Muscle layer of colon (tissue), 2 donors: ENCODE data around the gene OPA1.
A peak's percentile ranks its signal among the peaks of the same experiment; 100 is the strongest.
"Not testable (repeated sequence)": the region's sequence is repeated elsewhere in the genome, so short reads cannot be mapped to it uniquely, and the experiment has no call there.

Experiments used
- H3K27ac ChIP-seq: one replicate; pipeline ENCODE4 v1.7.0; 2013; ENCODE audit warnings: low read depth, mild to moderate bottlenecking, low read length, moderate library complexity
- H3K27me3 ChIP-seq, 2 donors: one replicate each; pipeline ENCODE4 v1.7.0; 2013; ENCODE audit warnings: low read length in 2 of 2, mild to moderate bottlenecking in 2 of 2; ENCODE audit not compliant: insufficient read depth in 2 of 2, control insufficient read depth in 1 of 2
- H3K36me3 ChIP-seq: one replicate; pipeline ENCODE4 v1.7.0; 2013; ENCODE audit warnings: mild to moderate bottlenecking, low read length; ENCODE audit not compliant: insufficient read depth
- H3K4me1 ChIP-seq: one replicate; pipeline ENCODE4 v1.7.0; 2013; ENCODE audit warnings: mild to moderate bottlenecking, low read length; ENCODE audit not compliant: insufficient read depth
- H3K4me3 ChIP-seq, 2 donors: one replicate each; pipeline ENCODE4 v1.7.0; 2013; ENCODE audit warnings: low read length in 2 of 2, low read depth in 1 of 2, mild to moderate bottlenecking in 1 of 2, moderate library complexity in 1 of 2
- H3K9ac ChIP-seq: one replicate; pipeline ENCODE4 v1.7.0; 2013; ENCODE audit warnings: low read length
- H3K9me3 ChIP-seq: one replicate; pipeline ENCODE4 v1.7.0; 2013; ENCODE audit warnings: mild to moderate bottlenecking, low read length
- donor health status: abdominal sarcoma.
- donor health status: Adenocarcinoma of cecum.

The OPA1 gene

DNA sequence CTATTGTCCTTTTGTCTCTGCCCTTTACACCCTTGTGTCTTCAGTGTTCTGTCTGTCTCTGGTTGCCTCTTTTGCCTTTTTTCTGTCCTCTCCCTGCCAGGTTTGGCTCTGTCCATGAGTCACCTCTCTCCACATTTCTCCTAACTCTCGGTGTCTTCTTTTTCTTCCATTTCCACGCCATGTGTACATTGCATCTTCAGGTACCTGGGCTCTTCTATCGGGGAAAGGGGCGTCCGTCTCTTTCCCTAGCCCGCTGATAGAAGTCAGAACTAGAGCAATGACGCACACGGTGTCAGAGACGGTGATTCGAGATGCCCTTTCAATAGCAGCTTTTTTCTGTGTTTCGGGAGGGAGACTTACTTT, 641 bp downstream of the OPA1 start:
- peaks cover 3% of the 10 kb centered on the region for H3K36me3 ChIP-seq
- no peaks in the 10 kb centered on the region for H3K9me3 ChIP-seq
- H3K9ac ChIP-seq = peak overlapping the region; percentile 99
- H3K4me3 ChIP-seq = peak overlapping the region; percentile 82 to 92
- peaks cover 17% of the 10 kb centered on the region for H3K4me1 ChIP-seq
- peak overlapping the region; percentile 62 for H3K27ac ChIP-seq
- H3K27me3 ChIP-seq = no peaks in the 10 kb centered on the region

- Histone ChIP-seq H3K27ac (no peak overlapping the region), H3K4me3 (no peak overlapping the region), H3K4me1 (peaks cover 17% of the 10 kb centered on the region), H3K9ac (no peak overlapping the region), H3K9me3 (no peaks in the 10 kb centered on the region), H3K27me3 (no peaks in the 10 kb centered on the region), H3K36me3 (peaks cover 3% of the 10 kb centered on the region)
Measured at GRCh38 chr3:193594946-193595689, 2.1 kb downstream of the OPA1 start.

DNA sequence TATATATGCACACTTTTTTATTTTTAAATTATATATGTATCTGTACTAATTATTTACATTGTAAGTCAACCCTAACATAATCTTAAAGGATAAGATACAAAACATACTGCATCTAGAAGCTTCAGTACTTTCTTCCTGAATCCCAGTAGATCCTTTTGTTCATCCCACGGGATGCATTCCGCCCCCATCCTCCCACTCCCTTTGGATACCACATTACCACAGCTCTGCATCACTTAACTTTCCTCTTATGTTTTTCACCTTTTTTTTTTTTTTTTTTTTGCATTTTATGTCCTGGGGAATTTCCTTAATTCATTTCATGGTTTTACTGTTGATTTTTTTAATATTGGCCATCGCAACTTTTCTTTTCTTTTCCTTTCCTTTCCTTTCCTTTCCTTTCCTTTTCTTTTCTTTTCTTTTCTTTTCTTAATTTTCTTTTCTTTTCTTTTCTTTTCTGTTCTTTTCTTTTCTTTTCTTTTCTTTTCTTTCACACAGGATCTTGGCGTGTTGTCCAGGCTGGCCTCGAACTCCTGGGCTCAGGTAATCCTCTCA, 3.0 kb downstream of the OPA1 start:
- peaks cover 3% of the 10 kb centered on the region for H3K36me3 ChIP-seq
- peaks cover 17% of the 10 kb centered on the region for H3K4me1 ChIP-seq
- no peak overlapping the region for H3K4me3 ChIP-seq
- no peaks in the 10 kb centered on the region for H3K27me3 ChIP-seq
- no peak overlapping the region for H3K27ac ChIP-seq
- no peaks in the 10 kb centered on the region for H3K9me3 ChIP-seq
- H3K9ac ChIP-seq = no peak overlapping the region

DNA sequence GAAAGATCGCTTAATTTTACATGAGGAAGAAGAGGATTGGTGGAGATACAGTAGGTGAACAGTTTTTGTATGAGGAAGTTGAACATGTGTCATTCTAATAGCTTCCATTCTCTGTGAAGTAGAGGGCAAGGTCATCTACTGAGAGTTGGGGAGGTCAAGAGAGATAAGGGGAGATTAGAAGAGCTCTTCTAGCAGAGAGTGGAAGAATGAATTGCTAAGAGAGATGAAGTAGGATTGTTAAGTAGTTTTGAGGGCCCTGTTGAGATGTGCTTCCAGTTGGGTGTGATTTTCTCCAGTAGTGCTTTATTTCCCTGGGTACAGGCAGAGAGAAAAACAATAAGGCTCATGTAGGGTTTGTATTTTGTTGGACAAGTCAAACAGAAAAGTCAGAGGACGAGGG, 5.2 kb downstream of the OPA1 start:
- H3K9ac ChIP-seq = no peak overlapping the region
- no peaks in the 10 kb centered on the region for H3K27me3 ChIP-seq
- no peak overlapping the region for H3K27ac ChIP-seq
- H3K4me1 ChIP-seq = peaks cover 12% of the 10 kb centered on the region
- H3K9me3 ChIP-seq = no peaks in the 10 kb centered on the region
- H3K36me3 ChIP-seq = peaks cover 5% of the 10 kb centered on the region
- no peak overlapping the region for H3K4me3 ChIP-seq

DNA sequence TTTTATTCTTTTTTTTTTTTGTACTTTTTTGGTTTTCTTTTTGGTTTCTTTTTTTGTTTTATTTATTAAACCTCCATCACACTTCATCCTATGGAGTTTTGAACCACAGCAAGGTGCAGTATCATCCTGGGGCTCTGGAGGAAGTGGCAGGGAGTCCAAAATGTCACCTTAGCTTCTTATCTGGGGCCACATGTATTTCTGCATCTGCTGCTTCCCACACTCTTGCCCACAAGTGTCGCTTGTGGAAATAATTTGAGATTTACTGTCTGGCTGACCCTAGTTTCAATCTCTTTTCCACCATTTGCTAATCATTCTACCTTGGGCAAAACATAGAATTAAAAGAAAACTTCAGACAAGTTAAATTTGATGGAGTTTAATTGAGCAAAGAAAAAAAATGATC, 6.4 kb downstream of the OPA1 start:
- H3K9me3 ChIP-seq = no peaks in the 10 kb centered on the region

DNA sequence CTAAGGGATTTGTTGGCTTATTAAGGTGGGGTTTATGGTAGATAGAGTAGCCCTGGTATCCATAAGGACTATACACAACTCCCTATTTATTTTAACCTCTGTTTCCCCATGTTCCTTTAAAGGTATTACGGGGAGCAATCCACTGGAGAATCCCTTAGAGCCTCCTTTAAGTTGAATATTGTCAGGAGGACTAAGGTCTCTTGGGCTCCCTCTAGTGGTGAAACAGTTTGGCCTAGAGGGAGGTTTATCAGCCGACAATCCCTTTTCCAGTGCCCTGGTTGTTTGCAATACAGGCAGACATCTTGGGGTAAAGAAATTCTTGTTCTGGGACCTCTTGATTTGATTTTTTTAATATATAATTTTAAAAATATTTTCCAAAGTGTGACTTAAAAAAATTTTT, 12.9 kb downstream of the OPA1 start:
- H3K4me1 ChIP-seq = no peaks in the 10 kb centered on the region
- no peak overlapping the region for H3K9ac ChIP-seq
- H3K9me3 ChIP-seq = no peaks in the 10 kb centered on the region
- no peak overlapping the region for H3K4me3 ChIP-seq
- H3K36me3 ChIP-seq = peaks cover 8% of the 10 kb centered on the region
- no peaks in the 10 kb centered on the region for H3K27me3 ChIP-seq
- H3K27ac ChIP-seq = no peak overlapping the region

More for the DNA sequence above, 6.4 kb downstream of the OPA1 start:
- Histone ChIP-seq H3K4me1 (peaks cover 7% of the 10 kb centered on the region), H3K9ac (no peak overlapping the region), H3K27ac (no peak overlapping the region), H3K27me3 (no peaks in the 10 kb centered on the region), H3K4me3 (no peak overlapping the region), H3K36me3 (peaks cover 12% of the 10 kb centered on the region)

GRCh38 chr3:193606892-193607291, 13.9 kb downstream of the OPA1 start:
- not testable (repeated sequence) for H3K9me3 ChIP-seq, H3K27me3 ChIP-seq, H3K27ac ChIP-seq, H3K4me1 ChIP-seq, H3K4me3 ChIP-seq, H3K9ac ChIP-seq, H3K36me3 ChIP-seq

GRCh38 chr3:193610516-193610915, 17.5 kb downstream of the OPA1 start:
- H3K9ac ChIP-seq, H3K9me3 ChIP-seq, H3K4me3 ChIP-seq, H3K27me3 ChIP-seq, H3K4me1 ChIP-seq, H3K27ac ChIP-seq: not testable (repeated sequence)
- H3K36me3 ChIP-seq = peaks cover 11% of the 10 kb centered on the region

DNA sequence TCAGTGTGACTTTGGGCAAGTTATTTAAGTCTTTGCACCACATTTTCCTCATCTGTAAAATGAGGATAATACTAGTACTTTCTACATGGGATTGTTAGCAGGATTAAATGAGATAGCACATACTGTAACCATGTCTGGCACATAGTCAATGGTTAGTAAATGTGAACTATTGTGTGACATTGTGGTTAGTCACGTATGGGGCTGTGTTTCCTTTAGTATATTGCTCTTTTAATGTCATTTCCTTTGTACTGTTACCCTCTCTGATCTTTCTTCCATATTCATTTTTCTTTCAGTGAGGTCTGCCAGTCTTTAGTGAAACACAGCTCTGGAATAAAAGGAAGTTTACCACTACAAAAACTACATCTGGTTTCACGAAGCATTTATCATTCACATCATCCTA, 21.4 kb downstream of the OPA1 start:
- Histone ChIP-seq H3K9ac (no peak overlapping the region), H3K4me3 (no peak overlapping the region), H3K9me3 (no peaks in the 10 kb centered on the region), H3K27ac (no peak overlapping the region), H3K36me3 (peaks cover 20% of the 10 kb centered on the region), H3K4me1 (no peaks in the 10 kb centered on the region), H3K27me3 (no peaks in the 10 kb centered on the region)

- Histone ChIP-seq H3K4me1 (no peaks in the 10 kb centered on the region), H3K9me3 (no peaks in the 10 kb centered on the region), H3K27me3 (no peaks in the 10 kb centered on the region), H3K36me3 (peaks cover 23% of the 10 kb centered on the region), H3K27ac (no peak overlapping the region), H3K9ac (no peak overlapping the region), H3K4me3 (no peak overlapping the region)
Measured at GRCh38 chr3:193617628-193618027, 24.6 kb downstream of the OPA1 start.

DNA sequence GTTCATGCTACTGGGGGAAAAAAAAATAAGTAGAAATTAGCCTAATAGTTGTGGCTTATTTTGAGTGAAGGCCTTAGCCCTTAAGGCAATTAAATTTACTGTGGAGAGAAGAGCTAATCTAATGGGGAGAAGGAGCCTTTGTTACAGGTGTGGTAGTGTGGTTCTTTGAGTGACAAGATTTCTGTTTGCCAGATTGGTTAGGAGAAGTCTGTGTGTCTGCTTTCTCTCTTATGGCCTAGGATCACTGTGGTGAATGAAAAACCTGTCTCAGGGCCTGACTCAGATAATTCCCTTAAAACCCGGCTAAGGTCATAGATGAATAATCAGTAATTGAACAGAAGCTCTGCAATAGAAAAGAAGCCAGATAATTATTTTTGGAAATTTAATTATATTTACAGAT, 27.0 kb downstream of the OPA1 start:
- no peaks in the 10 kb centered on the region for H3K27me3 ChIP-seq
- no peak overlapping the region for H3K27ac ChIP-seq

DNA sequence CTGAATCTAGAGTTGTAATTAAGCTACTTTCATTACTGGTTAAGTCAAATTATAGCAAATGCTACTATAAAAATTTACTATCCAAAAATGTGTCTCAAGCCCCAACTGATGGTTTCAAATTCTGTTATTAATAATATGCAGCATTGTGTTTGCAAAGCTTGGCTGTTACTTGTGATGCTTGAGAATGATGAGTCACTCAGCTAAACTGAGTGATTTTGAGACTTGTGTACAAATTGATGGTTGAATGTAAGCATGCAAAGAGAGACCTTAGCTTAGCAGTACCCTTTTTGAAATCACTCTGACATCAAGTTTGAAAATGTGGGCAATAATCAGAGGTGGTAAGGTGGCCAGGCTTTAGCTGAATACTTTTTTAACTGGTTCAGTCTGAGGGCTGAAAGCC, 27.6 kb downstream of the OPA1 start:
- Histone ChIP-seq H3K4me1 (no peaks in the 10 kb centered on the region), H3K9me3 (no peaks in the 10 kb centered on the region), H3K4me3 (no peak overlapping the region), H3K27ac (no peak overlapping the region), H3K36me3 (peaks cover 12% of the 10 kb centered on the region), H3K27me3 (no peaks in the 10 kb centered on the region), H3K9ac (no peak overlapping the region)

More for the DNA sequence above, 27.0 kb downstream of the OPA1 start:
- Histone ChIP-seq H3K4me1 (no peaks in the 10 kb centered on the region), H3K36me3 (peaks cover 14% of the 10 kb centered on the region), H3K9me3 (no peaks in the 10 kb centered on the region), H3K9ac (no peak overlapping the region), H3K4me3 (no peak overlapping the region)
